Activated naive CD8-positive, alpha-beta T cell (primary cell): ENCODE measurements around the gene ANAPC10.
"Not testable (repeated sequence)": the region's sequence is repeated elsewhere in the genome, so short reads cannot be mapped to it uniquely, and the experiment has no call there.

ENCODE experiments used
- H3K27ac Mint-ChIP-seq: one replicate; pipeline ENCODE4 v1.8.0; 2021; ENCODE audit warnings: mixed read lengths
- H3K27me3 Mint-ChIP-seq: one replicate; pipeline ENCODE4 v1.8.0; 2021; ENCODE audit warnings: mixed read lengths
- H3K36me3 Mint-ChIP-seq: one replicate; pipeline ENCODE4 v1.8.0; 2021; ENCODE audit warnings: mixed read lengths
- H3K4me1 Mint-ChIP-seq: one replicate; pipeline ENCODE4 v1.8.0; 2021; ENCODE audit warnings: low read depth, mixed read lengths
- H3K4me3 Mint-ChIP-seq: one replicate; pipeline ENCODE4 v1.8.0; 2021; ENCODE audit warnings: mild to moderate bottlenecking, mixed read lengths
- H3K9me3 Mint-ChIP-seq: one replicate; pipeline ENCODE4 v1.8.0; 2021; ENCODE audit warnings: low read depth, mixed read lengths

Gene ANAPC10

DNA sequence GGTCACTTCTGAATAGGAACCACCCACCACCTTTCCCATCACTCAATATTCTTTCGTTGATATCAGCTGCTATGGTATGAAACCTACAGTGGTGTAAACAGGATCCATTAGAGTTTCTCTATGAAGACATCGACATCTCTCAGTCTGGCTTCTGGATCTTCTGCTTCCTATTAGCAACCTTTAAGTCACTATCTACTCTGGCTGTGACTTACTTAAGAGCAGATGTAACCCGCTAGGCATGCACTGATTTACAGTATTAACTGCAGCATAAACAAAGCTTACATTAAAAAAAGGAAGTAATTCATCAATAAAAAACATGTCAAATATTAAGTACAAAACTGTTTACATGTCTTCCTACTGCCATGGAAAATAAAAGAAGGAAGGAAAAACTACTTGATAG, 96.4 kb downstream of the ANAPC10 start:
- Mint-ChIP-seq H3K9me3 (peaks cover 19% of the 10 kb centered on the region), H3K27me3 (no peaks in the 10 kb centered on the region), H3K4me1 (peaks cover 2% of the 10 kb centered on the region), H3K36me3 (peaks cover 46% of the 10 kb centered on the region), H3K27ac (no peak overlapping the region), H3K4me3 (no peak overlapping the region)

GRCh38 chr4:145000656-145001055, 97.3 kb downstream of the ANAPC10 start:
- H3K4me1 Mint-ChIP-seq, H3K27ac Mint-ChIP-seq, H3K4me3 Mint-ChIP-seq, H3K27me3 Mint-ChIP-seq: not testable (repeated sequence)
- Mint-ChIP-seq H3K36me3 (peaks cover 44% of the 10 kb centered on the region), H3K9me3 (peaks cover 19% of the 10 kb centered on the region)

GRCh38 chr4:144989306-144989705, 108.7 kb downstream of the ANAPC10 start:
- Mint-ChIP-seq H3K9me3 (no peaks in the 10 kb centered on the region), H3K4me3 (no peak overlapping the region), H3K27ac (no peak overlapping the region), H3K36me3 (peaks cover 13% of the 10 kb centered on the region), H3K27me3 (no peaks in the 10 kb centered on the region), H3K4me1 (no peaks in the 10 kb centered on the region)

DNA sequence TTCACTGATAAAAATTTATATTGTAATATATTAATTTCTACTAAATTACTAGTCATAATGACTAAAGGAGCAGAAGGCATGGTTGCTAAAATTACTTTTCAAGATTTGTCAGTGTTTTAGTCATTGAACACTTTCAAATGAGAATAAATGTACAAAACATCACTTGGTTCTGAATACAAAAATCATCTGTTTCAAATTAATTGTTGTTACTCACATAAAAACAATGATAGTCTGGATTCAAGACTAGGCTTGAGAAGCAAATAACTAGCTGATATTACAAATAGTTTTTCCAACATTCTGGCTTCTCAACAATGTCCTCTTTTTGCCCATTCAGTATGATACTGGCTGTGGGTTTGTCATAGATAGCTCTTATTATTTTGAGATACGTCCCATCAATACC, 112.5 kb downstream of the ANAPC10 start:
- no peak overlapping the region for H3K4me3 Mint-ChIP-seq
- H3K27me3 Mint-ChIP-seq = no peaks in the 10 kb centered on the region
- peaks cover 8% of the 10 kb centered on the region for H3K36me3 Mint-ChIP-seq
- H3K9me3 Mint-ChIP-seq = peaks cover 10% of the 10 kb centered on the region
- H3K4me1 Mint-ChIP-seq = no peaks in the 10 kb centered on the region
- H3K27ac Mint-ChIP-seq = no peak overlapping the region

DNA sequence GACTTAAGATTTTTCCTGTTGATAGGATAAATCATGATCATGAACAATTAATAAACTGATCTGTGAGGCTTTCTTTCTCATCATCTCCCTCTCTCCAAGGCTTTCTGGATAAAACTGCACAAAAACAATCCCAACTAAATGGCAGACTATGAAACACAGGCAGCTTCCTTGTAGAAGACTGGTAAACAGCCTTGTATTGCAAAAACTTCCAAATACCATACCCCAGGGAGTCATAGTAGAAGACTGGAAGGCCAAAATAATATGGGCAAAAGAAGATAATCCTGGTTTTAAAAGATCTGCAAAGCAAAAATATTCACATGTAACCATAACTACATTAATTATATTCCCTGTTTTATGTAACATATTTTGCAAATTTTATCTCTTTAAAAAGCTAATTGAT, 113.0 kb downstream of the ANAPC10 start:
- Mint-ChIP-seq H3K27ac (no peak overlapping the region), H3K4me3 (no peak overlapping the region), H3K4me1 (no peaks in the 10 kb centered on the region), H3K9me3 (peaks cover 10% of the 10 kb centered on the region), H3K27me3 (no peaks in the 10 kb centered on the region), H3K36me3 (peaks cover 8% of the 10 kb centered on the region)

DNA sequence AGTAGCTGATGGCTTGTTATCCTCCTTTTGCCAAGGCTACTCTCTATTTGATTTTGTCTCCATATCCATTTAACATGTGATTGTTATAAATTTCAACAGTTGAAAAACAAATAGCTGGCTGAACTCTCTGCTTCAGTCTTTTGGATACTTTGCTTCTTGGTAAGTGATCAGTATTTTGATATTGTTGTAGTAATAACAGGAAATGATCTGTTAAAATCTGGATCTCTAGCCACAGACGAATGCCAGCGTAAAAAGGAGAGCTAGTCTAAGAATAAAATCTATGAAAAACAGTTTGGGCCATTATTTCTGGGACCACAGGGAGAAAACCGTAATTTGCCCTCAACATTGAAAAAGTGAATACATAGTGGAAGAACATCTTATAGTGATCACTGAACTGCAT, 113.8 kb downstream of the ANAPC10 start:
- H3K27me3 Mint-ChIP-seq = no peaks in the 10 kb centered on the region
- peaks cover 8% of the 10 kb centered on the region for H3K36me3 Mint-ChIP-seq
- no peaks in the 10 kb centered on the region for H3K4me1 Mint-ChIP-seq
- H3K4me3 Mint-ChIP-seq = no peak overlapping the region
- H3K27ac Mint-ChIP-seq = no peak overlapping the region
- peaks cover 15% of the 10 kb centered on the region for H3K9me3 Mint-ChIP-seq

GRCh38 chr4:144975718-144976117, 122.3 kb downstream of the ANAPC10 start:
- no peaks in the 10 kb centered on the region for H3K27me3 Mint-ChIP-seq
- no peak overlapping the region for H3K27ac Mint-ChIP-seq
- no peaks in the 10 kb centered on the region for H3K4me1 Mint-ChIP-seq
- no peaks in the 10 kb centered on the region for H3K36me3 Mint-ChIP-seq
- H3K4me3 Mint-ChIP-seq = no peak overlapping the region
- H3K9me3 Mint-ChIP-seq = peaks cover 9% of the 10 kb centered on the region

GRCh38 chr4:144970597-144970996, 127.4 kb downstream of the ANAPC10 start:
- no peaks in the 10 kb centered on the region for H3K27me3 Mint-ChIP-seq
- no peak overlapping the region for H3K27ac Mint-ChIP-seq
- no peaks in the 10 kb centered on the region for H3K4me1 Mint-ChIP-seq
- no peaks in the 10 kb centered on the region for H3K36me3 Mint-ChIP-seq
- H3K9me3 Mint-ChIP-seq = peaks cover 5% of the 10 kb centered on the region
- no peak overlapping the region for H3K4me3 Mint-ChIP-seq

GRCh38 chr4:144969821-144970220, 128.2 kb downstream of the ANAPC10 start:
- Mint-ChIP-seq H3K27me3 (no peaks in the 10 kb centered on the region), H3K4me1 (no peaks in the 10 kb centered on the region), H3K9me3 (peaks cover 2% of the 10 kb centered on the region), H3K4me3 (no peak overlapping the region), H3K27ac (no peak overlapping the region), H3K36me3 (no peaks in the 10 kb centered on the region)

- Mint-ChIP-seq H3K4me3 (no peak overlapping the region), H3K27me3 (no peaks in the 10 kb centered on the region), H3K9me3 (no peaks in the 10 kb centered on the region), H3K27ac (no peak overlapping the region), H3K36me3 (no peaks in the 10 kb centered on the region), H3K4me1 (no peaks in the 10 kb centered on the region)
Measured at GRCh38 chr4:144968606-144969005, 129.4 kb downstream of the ANAPC10 start.

- no peaks in the 10 kb centered on the region for H3K27me3 Mint-ChIP-seq
Measured at GRCh38 chr4:144967161-144967560, 130.8 kb downstream of the ANAPC10 start.

GRCh38 chr4:144962300-144962699, 135.7 kb downstream of the ANAPC10 start:
- no peaks in the 10 kb centered on the region for H3K27me3 Mint-ChIP-seq
- peaks cover 15% of the 10 kb centered on the region for H3K9me3 Mint-ChIP-seq
- no peak overlapping the region for H3K27ac Mint-ChIP-seq
- no peak overlapping the region for H3K4me3 Mint-ChIP-seq
- H3K36me3 Mint-ChIP-seq = peaks cover 2% of the 10 kb centered on the region
- H3K4me1 Mint-ChIP-seq = no peaks in the 10 kb centered on the region

More at GRCh38 chr4:144967161-144967560, 130.8 kb downstream of the ANAPC10 start:
- Mint-ChIP-seq H3K4me3 (no peak overlapping the region), H3K36me3 (no peaks in the 10 kb centered on the region), H3K4me1 (no peaks in the 10 kb centered on the region), H3K9me3 (no peaks in the 10 kb centered on the region), H3K27ac (no peak overlapping the region)

- Mint-ChIP-seq H3K27ac (no peak overlapping the region), H3K27me3 (no peaks in the 10 kb centered on the region), H3K4me3 (no peak overlapping the region), H3K4me1 (no peaks in the 10 kb centered on the region), H3K36me3 (no peaks in the 10 kb centered on the region), H3K9me3 (peaks cover 20% of the 10 kb centered on the region)
Measured at GRCh38 chr4:144955104-144955503, 142.9 kb downstream of the ANAPC10 start.

DNA sequence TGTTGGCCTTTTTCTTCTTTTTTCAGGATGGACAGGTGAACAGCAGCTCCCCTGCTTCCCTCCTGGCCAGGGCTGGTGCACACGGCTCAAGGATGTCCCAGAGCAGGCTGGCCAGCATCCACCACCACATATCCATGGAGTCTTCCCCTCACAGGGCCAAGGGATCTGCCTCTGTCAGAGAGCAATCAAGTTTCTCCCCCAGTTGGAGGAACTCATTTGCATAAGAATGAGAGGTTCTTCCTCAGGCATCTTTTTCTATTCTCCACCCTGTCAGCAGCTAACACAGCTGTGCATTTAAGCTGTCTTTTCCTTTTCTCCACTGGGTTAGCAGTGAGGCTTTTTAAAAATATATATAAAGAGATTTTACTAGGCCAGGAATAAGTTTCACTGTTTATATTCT, 143.8 kb downstream of the ANAPC10 start:
- Mint-ChIP-seq H3K27ac (no peak overlapping the region), H3K4me3 (no peak overlapping the region)

GRCh38 chr4:144948421-144948820, 149.6 kb downstream of the ANAPC10 start:
- H3K4me1 Mint-ChIP-seq = no peaks in the 10 kb centered on the region
- H3K4me3 Mint-ChIP-seq = no peak overlapping the region
- peaks cover 3% of the 10 kb centered on the region for H3K27me3 Mint-ChIP-seq
- no peaks in the 10 kb centered on the region for H3K36me3 Mint-ChIP-seq
- peaks cover 9% of the 10 kb centered on the region for H3K9me3 Mint-ChIP-seq
- H3K27ac Mint-ChIP-seq = no peak overlapping the region

More for the DNA sequence above, 143.8 kb downstream of the ANAPC10 start:
- Mint-ChIP-seq H3K27me3 (no peaks in the 10 kb centered on the region), H3K9me3 (peaks cover 11% of the 10 kb centered on the region), H3K36me3 (no peaks in the 10 kb centered on the region), H3K4me1 (no peaks in the 10 kb centered on the region)

- Mint-ChIP-seq H3K4me3 (no peak overlapping the region), H3K27ac (no peak overlapping the region), H3K27me3 (peaks cover 3% of the 10 kb centered on the region), H3K9me3 (peaks cover 5% of the 10 kb centered on the region), H3K36me3 (no peaks in the 10 kb centered on the region), H3K4me1 (no peaks in the 10 kb centered on the region)
Measured at GRCh38 chr4:144948009-144948408, 150.0 kb downstream of the ANAPC10 start.
